Activated CD8-positive, alpha-beta memory T cell treated with anti-CD3 and anti-CD28 coated beads, Interleukin-2, amount 50 U/mL, for 48 hours (primary cell): Measurements from ENCODE around the gene TROAP.

ENCODE experiments used
- DNase-seq: peaks from one replicate; pipeline ENCODE4 v3.0.0-alpha.2; 2020

TROAP gene

GRCh38 chr12:49344486-49345050, 21.5 kb downstream of the TROAP start:
- peak; percentile 50 for DNase-seq

- DNase-seq: peak; percentile 67
These were observed 22.2 kb downstream of the TROAP start for GRCh38 chr12:49345051-49345824.

GRCh38 chr12:49345825-49346658, 23.0 kb downstream of the TROAP start:
- DNase-seq: peak; percentile 54

- peak; percentile 76 for DNase-seq
These were observed 23.7 kb downstream of the TROAP start, which contains the start of gene DNAJC22 for GRCh38 chr12:49346659-49347310. Gene DNAJC22, plus strand, starts transcription at chr12:49346888. Its CDS starts 1,985 bp downstream, at chr12:49348873.

GRCh38 chr12:49347311-49348193, 24.5 kb downstream of the TROAP start:
- DNase-seq: peak; percentile 96

GRCh38 chr12:49348781-49349180, 25.7 kb downstream of the TROAP start:
- peak; percentile 48 for DNase-seq

GRCh38 chr12:49349266-49349665, 26.2 kb downstream of the TROAP start:
- DNase-seq: no peak

GRCh38 chr12:49352351-49352750, 29.3 kb downstream of the TROAP start:
- DNase-seq: peak; percentile 37

- DNase-seq: no peak
These were observed 32.9 kb downstream of the TROAP start for GRCh38 chr12:49355913-49356312.

DNA sequence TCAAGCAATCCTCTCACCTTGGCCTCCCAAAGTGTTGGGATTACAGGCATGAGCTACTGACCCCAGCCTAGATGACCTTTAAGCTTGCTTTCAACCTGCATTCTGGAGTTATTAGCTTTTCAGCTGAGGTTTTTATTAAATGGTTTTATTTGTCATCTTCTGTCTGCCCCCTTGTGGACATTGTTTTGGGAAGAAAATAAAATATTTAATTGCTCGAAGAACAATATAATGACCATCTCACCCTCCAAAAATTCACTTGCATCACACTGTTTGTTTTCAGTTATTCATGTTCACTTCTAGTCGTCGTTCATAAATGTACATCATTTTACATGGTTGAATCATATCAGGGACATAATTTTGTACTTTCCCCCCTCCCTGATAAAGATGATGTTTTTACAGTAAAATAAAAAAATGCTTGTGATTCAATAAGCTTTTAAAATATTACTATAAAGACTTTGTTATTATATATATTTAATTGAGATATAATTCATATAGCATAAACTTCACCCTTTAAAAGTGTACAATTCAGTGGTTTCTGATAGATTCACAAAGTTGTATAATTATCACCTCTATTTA, 34.1 kb downstream of the TROAP start:
- no peak for DNase-seq

DNA sequence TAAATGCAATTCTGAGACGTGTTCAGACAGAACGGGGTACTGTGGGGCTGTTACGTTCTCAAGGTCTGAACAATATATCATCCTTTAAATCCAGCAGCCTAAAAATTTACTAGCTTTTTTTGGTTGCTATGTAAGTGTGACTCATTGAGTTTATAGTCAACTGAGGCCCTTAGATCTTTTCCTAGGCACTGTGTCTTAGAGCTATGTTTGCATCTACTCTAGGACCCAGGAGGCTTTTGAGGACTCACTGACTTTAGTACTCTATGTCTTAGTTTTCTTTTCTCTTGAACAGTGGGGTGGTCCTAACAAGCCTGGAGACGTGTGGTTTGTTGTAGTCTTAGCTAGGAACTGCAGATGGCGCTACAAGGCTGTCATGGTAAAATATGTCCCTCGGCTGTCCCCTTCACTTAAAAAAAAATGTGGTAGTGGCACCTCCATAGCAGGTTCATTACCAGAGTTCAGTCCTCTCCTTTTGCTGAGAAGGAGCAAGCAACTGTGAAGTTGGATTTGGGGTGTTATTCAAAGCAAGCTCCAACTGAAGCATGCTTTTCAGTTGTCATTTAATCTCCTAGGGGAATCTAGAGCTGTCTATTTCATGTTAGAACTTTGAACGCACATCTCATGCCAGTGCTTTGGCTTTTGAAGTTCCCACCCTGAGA, 35.6 kb downstream of the TROAP start:
- DNase-seq: peak; percentile 57

- peak; percentile 20 for DNase-seq
These were observed 36.6 kb downstream of the TROAP start for GRCh38 chr12:49359671-49360070.

DNA sequence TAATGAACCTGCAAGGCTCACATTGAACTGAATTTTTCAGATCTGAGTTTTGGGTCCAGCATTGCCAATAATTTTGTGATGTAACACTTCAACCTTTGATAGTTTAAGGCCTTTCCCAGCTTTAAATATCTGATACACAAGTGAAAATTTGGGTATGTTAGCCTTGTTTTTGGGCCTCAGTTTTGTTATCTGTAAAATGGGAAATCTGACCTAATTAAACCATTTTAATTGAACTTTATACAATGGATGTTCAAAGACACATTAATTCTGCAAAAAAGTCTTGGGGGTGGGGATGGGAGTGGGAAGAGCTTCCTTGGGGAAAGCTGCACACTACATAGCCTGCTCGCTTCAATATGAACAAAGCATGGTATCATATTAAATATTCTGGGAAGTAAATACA, 39.0 kb downstream of the TROAP start:
- DNase-seq: no peak

DNA sequence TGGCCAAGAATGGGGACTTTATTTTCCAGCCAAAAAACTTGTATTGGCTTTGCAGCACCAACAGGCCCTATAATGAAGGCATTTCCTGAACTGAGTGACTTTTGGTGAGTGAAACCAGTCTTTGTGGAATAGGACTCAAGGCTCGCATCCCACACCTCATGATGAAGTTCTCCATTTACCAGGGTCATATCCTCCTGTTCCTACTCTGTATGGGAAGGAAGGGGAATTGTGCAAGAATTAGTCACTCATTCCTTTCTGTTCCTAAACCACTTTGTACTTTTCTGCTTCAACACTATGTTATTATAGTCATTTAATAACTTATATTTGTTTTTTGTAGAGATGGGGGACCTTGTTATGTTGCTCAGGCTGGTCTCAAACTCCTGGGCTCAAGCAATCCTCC, 41.9 kb downstream of the TROAP start:
- DNase-seq: no peak

GRCh38 chr12:49365542-49365941, 42.5 kb downstream of the TROAP start:
- no peak for DNase-seq

- DNase-seq: no peak
These were observed 43.1 kb downstream of the TROAP start for GRCh38 chr12:49366096-49366651.

DNA sequence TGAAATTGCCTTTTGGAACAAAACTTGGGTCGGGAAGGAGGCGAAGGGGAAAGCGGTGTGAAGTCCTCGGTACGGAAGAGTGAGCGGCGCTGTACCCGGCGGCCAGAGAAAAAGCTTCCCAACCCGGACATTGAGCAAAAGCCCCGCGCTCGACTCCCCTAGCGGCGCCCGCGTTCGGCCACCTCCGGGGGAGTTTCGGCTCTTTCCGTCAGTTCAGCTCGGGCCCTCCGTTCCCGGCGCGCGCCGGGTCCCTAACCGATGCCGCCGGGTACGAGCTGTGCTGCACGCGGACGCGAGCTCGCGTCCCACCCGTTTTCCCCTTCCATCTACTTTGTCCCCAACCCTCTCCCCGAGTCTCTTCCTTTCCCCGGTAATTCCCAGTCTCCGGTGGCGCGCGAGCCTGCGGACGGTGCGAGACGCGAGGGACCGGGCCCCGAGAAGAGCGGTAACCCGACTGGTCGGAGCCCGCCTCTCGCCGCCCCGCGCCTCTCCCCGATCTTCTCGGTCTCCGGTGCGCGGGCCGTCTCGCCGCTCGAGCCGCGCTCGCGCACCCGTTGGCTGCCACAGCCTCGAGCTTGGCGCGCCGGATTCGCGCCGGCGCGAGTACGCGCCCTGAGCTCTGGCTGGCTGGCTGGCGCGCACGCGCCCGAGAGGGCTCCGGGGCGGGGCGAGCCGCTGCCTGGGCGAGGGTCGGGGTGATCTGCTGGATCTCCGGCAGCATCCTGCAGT, 43.8 kb downstream of the TROAP start:
- peak; percentile 95 for DNase-seq

DNA sequence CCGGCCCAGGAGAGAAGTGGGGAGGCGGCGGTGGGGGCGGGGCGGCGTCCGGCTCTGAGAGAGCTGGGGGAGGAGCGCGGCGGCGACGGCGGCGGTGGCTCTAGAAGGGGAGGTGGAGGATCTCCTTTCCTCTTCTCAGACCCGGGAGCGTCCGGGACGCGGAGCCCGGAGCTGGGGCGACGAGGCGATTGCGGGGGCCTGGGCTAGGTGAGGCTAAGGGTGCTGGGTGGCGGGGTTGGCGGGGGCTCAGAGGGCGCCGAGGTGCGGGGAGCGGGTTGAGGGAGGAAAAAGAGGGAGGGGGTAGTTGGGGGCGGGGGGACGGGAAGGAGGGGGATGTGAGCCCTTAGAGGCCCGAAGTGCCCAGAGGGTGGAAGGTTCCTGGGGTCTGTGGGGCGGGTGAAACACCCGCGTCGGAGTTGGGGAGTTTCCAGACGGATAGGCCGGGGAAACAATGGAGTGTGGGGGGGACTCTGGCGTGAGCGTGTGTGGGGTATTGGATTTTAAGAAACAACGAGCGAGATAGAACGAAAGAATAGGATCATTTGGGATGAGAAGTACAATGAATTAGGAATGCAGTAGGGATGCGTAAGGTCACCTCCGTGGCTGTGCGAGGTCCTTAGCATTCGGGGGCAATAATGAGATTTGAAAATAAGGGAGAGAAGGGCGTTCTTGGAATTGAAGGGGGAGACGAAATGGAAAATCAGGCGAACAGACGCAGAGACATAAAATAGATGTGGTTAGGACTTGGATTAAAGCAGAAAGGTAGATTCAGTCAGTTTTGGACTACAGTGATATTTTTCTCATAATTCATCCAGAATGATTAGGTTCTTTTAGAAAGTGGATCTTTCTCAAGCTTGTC, 44.6 kb downstream of the TROAP start, which contains the start of gene SPATS2:
Gene SPATS2, plus strand, starts transcription at position 82 of the 859 bp plus-strand sequence. CDS start 93,551 bp downstream, outside the sequence.
- no peak for DNase-seq

DNA sequence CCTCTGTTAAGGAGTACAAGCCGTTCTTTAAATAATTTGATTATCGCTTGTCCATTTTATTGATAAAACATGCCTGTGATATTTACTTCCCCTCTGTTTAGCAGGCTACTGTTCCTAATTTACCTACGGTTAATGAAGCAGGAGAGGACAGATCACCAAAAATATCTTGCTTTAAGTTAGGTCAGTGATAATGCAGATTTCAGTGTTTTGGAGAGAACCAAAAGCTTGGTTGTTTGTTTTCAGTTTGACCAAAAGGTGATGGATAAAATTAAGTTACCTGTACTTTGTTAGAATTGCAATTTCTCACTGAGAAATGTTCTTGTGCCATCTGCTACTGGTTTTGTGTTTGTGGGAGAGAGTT, 45.2 kb downstream of the TROAP start:
- DNase-seq: no peak
